GM19463 (cell line): ENCODE data around the gene UBE2B.
"Not testable (repeated sequence)": the region's sequence is repeated elsewhere in the genome, so short reads cannot be mapped to it uniquely, and the experiment has no call there.

Experiments used
- ATAC-seq: cut with Tn5 transposase; IDR thresholded peaks from one replicate; pipeline ENCODE4 v1.9.1; 2021; ENCODE audit warnings: mild to moderate bottlenecking, moderate library complexity; ENCODE audit not compliant: unreplicated experiment

UBE2B gene

GRCh38 chr5:134397196-134397595, 25.8 kb downstream of the UBE2B start:
- no peak for ATAC-seq

- ATAC-seq: no peak
Observed at GRCh38 chr5:134398609-134399155, 27.3 kb downstream of the UBE2B start.

- ATAC-seq: no peak
Observed at GRCh38 chr5:134403951-134404350, 32.6 kb downstream of the UBE2B start.

DNA sequence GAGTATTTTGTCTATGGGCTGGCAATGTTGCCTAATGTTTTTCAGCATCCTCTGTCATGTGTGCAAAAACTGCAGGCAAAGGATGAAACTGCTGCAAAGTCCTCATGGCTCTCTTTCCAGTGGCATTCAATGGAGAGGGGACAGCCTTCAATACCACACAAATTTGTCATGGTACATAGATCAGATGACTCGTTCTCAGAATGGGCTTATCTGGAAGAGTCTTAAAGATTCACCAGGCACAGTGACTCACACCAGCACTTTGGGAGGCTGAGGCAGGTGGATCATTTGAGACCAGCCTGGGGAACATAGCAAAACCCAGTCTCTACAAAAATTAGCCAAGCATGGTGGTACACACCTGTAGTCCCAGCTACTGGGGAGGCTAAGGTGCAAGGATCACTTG, 35.0 kb downstream of the UBE2B start:
- no peak for ATAC-seq

GRCh38 chr5:134409321-134409720, 38.0 kb downstream of the UBE2B start:
- no peak for ATAC-seq

DNA sequence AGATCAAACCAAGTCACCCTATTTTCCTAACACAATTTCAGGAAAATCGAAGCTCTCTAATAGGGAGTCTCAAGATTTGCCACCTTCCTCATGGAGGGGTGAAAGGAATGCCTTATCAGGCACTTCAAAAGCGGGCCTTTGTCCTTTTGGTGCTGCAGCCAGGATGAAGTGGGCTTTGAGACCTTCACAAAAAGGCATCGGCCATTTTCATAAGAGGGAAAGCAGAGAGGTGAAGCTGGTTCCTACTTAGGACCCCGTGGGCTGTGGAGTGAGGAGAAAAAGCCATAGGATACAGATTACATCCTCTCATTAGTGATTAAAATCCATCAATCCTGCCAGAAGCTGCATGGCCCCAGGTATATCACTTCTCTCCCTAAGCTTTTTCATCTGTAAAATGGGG, 39.5 kb downstream of the UBE2B start:
- ATAC-seq: no peak

- ATAC-seq: no peak
Observed at GRCh38 chr5:134411228-134411545, 39.8 kb downstream of the UBE2B start.

GRCh38 chr5:134411546-134412266, 40.3 kb downstream of the UBE2B start, which contains the start of gene CDKN2AIPNL:
CDKN2AIPNL (minus strand) TSS chr5:134411881; CDS start chr5:134411854, 27 bp downstream.
- ATAC-seq: peak; percentile 99

DNA sequence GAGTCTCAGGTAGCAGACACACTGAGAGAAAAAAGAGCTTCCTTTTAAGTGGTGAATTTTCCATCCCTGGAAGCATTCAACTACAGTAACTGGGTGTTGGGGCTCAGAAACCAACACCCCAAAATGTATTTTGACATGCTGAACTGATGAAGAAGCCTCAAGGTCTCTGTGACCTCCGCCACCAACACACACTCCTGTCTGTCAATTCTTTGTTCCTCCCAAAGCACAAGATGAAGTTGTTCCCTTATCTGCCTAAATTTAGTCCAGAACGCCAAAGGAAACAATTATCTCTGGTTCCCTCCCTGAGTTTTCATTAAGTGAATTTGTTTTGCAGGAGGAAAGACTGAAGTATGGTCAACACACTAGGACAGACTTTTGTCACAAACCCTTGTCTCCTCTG, 41.7 kb downstream of the UBE2B start:
- no peak for ATAC-seq

DNA sequence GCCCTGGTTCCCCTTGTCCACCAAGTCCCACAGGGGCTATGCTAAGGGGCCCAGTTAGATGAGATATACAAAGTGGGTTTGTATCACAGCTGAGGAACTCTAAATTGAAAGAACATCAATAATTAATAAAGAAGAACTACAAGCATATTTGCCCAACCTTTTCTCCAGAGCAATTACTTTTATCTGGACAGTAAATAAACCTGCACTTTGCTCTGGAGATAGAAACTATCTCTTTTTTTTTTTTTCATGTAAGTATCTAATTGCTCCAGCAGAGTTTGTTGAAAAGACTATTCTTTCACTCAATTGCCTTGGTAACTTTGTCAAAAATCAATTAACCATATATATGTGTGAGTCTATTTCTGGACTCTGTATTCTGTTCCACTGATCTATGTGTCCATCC, 46.3 kb downstream of the UBE2B start:
- ATAC-seq: no peak

GRCh38 chr5:134418958-134419357, 47.6 kb downstream of the UBE2B start:
- no peak for ATAC-seq

DNA sequence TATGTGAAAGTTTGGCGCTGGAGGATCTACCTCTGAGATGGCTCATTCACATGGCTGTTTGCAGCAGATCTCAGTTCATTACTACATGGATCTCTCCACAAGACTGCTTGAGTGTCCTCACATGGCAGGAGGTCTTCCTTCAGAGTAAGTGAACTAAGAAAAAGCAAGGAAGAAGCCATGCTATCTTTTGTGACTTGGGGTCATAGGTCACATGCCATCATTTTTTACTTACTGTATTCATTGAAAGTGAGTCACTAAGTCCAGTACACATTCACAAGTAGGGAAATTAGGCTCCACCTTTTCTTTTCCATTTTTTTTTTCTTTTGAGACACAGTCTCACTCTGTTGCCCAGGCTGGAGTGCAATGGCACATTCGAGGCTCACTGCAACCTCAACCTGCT, 49.0 kb downstream of the UBE2B start:
- no peak for ATAC-seq

DNA sequence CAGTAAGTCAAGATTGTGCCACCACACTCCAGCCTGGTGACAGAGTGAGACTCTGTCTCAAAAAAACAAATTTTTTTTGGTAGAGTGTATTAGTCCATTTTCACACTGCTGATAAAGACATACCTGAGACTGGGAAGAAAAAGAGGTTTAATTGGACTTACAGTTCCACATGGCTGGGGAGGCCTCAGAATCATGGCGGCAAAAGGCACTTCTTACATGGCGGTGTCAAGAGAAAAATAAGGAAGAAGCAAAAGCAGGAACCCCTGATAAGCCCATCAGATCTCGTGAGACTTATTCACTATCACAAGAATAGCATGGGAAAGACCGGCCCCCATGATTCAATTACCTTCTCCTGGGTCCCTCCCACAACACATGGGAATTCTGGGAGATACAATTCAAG, 49.7 kb downstream of the UBE2B start:
- ATAC-seq: not testable (repeated sequence)

- no peak for ATAC-seq
Observed at GRCh38 chr5:134422791-134423365, 51.5 kb downstream of the UBE2B start.

GRCh38 chr5:134423376-134423775, 52.0 kb downstream of the UBE2B start:
- no peak for ATAC-seq

DNA sequence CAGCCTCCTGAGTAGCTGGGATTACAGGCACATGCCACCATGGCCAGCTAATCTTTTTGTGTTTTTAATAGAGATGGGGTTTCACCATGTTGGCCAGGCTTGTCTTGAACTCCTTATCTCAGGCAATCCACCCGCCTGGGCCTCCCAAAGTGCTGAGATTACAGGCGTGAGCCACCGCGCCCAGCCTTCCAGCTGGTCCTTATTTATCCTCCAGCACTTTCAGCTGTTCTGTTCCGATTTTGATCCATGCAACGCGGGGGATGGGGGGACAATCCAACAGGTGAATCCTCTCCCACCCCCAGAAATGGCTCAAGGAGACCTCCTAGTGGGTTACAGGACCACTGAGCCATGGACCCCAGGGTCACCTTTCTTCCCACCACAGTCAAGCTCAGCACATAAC, 55.0 kb downstream of the UBE2B start:
- ATAC-seq: no peak

DNA sequence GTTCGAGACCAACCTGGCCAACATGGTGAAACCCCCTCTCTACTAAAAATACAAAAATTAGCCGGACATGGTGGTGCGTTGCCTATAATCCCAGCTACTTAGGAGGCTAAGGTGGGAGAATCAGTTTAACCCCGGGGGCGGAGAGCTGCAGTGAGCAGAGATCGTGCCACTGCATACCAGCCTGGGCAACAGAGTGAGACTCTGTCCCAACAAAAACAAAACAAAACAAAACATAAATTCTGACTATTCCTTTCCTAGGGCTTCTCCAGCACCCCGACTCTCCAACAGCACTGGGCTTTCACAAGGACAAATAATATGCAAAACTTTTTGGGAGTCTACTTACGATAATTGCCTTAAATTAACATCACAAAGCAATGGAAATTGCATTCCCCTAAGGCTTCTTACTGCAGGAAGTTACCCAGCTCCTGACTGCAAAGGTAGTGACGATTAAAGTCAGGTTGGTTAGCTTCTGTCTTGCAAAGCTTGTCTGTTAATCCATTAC, 56.2 kb downstream of the UBE2B start:
- no peak for ATAC-seq

DNA sequence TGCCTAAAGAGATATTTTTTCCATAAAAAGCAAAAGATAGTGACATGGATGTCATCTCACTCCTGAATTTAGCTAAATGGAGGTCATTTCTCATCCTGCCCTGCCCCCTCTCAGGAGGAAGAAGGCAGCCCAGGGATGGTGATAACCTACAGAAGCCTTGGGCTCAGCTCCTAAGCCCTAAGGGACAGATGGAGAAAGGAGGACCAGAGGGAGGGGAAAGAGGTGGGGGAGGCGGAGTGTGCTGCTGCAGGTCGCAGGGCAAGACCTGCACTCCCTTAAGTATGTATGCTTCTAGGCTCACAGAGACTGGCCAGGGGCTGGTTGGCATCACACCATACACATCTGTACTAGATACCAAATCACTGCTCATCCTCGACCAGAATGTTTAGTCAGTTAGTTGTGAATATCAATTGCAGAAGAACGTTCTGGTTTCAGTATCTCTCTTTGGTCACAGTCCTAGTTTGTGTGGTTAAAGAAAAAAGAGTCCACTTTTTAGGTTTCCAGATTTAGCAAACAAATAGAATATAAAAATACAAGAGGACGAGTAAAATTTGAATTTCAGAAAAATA, 58.7 kb downstream of the UBE2B start:
- no peak for ATAC-seq

DNA sequence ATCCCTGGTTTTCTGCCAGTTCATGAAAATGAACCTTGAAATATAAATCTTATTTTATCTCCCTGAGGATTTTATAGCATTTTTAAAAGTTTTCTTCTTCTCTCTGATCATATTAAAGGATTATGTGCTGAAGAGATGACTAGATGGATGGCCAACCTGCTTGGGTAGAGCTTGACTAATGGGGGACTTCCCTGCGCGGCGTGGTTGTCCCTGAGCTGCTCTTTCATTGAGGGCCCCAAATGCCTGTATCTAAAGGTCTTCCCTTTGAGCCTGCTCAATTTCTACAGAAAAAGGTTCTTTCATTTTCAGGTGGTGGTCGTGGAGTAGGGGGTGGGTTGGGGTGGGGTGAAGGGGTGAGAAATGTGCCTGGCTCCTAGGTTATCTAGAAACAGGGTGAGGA, 60.8 kb downstream of the UBE2B start:
- ATAC-seq: no peak

DNA sequence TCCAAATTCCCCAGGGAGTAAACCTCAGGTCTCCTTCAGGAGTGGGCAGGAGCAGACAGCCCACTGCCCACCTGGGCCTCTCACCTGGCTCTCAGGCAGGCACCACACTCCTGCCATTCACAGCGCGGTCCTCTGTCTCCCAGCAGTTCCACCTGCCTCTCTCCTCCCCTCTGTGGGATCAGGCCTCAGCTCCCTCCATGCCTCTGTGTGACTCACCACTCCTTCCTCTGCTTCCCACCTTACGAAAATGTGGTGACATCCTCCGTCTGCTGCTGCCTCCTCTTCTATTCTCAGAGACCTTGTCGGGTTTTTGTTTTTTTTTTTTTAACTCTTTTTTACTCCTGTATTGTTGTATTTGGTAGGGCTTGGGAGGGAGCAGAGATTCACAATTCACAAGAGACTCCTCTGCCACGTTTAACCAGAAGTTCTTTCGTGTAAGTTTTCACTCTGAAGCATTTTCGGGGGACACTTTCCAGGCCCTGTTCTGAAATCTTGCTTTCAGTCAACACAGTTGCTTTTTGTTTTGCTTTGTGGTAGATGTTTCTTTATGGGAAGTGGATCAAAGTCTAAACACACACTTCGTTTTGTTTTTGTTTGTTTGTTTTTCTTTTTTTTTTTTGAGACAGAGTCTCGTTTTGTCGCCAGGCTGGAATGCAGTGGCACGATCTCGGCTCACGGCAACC, 61.4 kb downstream of the UBE2B start:
- no peak for ATAC-seq

GRCh38 chr5:134435560-134435959, 64.2 kb downstream of the UBE2B start:
- no peak for ATAC-seq
